OCI-LY1 (cell line): ENCODE data around the gene PSENEN.

Experiments used
- H2AFZ ChIP-seq: fragments of 200-600 bp; sonication (generic), shearing (Covaris generic); 2 replicates; pipeline ENCODE4 v1.6.0; 2014; ENCODE audit warnings: antibody characterized with exemption, mild to moderate bottlenecking, low read length
- H3F3A ChIP-seq: fragments of 200-600 bp; sonication (generic), shearing (Covaris generic); 2 replicates; pipeline ENCODE4 v1.6.0; 2014; ENCODE audit warnings: mild to moderate bottlenecking, antibody characterized with exemption, low read length, moderate library complexity; ENCODE audit not compliant: insufficient read depth
- H3K27ac ChIP-seq: fragments of 200-600 bp; sonication (generic); 2 replicates; pipeline ENCODE4 v1.5.1; 2014; ENCODE audit warnings: low read length, mixed run types, mild to moderate bottlenecking, low read depth; ENCODE audit not compliant: poor library complexity, severe bottlenecking
- H3K27me3 ChIP-seq: fragments of 200-600 bp; sonication (generic); 2 replicates; pipeline ENCODE4 v1.6.0; 2014; ENCODE audit warnings: antibody characterized with exemption, mild to moderate bottlenecking, low read length, moderate library complexity; ENCODE audit not compliant: insufficient read depth
- H3K36me3 ChIP-seq: fragments of 200-600 bp; sonication (generic); 2 replicates; pipeline ENCODE4 v1.6.1; 2014; ENCODE audit warnings: mild to moderate bottlenecking, antibody characterized with exemption, low read length, moderate library complexity, mixed read lengths; ENCODE audit not compliant: insufficient read depth
- H3K4me1 ChIP-seq: fragments of 200-600 bp; sonication (generic); 2 replicates; pipeline ENCODE4 v1.5.1; 2014; ENCODE audit warnings: mild to moderate bottlenecking, low read length, moderate library complexity; ENCODE audit not compliant: insufficient read depth, severe bottlenecking
- H3K4me2 ChIP-seq: fragments of 200-600 bp; sonication (generic), shearing (Covaris generic); 2 replicates; pipeline ENCODE4 v1.6.1; 2014; ENCODE audit warnings: low read length
- H3K4me3 ChIP-seq: fragments of 200-600 bp; sonication (generic); 2 replicates; pipeline ENCODE4 v1.5.1; 2014; ENCODE audit warnings: low read length, low read depth, mild to moderate bottlenecking, mixed read lengths; ENCODE audit not compliant: poor library complexity, severe bottlenecking
- H3K79me2 ChIP-seq: fragments of 200-600 bp; shearing (Covaris generic); 2 replicates; pipeline ENCODE4 v1.6.1; 2016; ENCODE audit warnings: mixed run types, low read length, mixed read lengths; ENCODE audit not compliant: insufficient read depth
- H3K9ac ChIP-seq: fragments of 200-600 bp; sonication (generic), shearing (Covaris generic); 2 replicates; pipeline ENCODE4 v1.6.1; 2014; ENCODE audit warnings: mild to moderate bottlenecking, low read length, mixed read lengths
- H3K9me2 ChIP-seq: fragments of 200-600 bp; sonication (generic), shearing (Covaris generic); 2 replicates; pipeline ENCODE4 v1.6.1; 2014; ENCODE audit warnings: low read depth, mild to moderate bottlenecking, low read length, mixed read lengths
- H3K9me3 ChIP-seq: fragments of 200-600 bp; shearing (Covaris generic); 2 replicates; pipeline ENCODE4 v1.6.1; 2014; ENCODE audit warnings: low read length, mixed read lengths
- H4K20me1 ChIP-seq: fragments of 200-600 bp; sonication (generic), shearing (Covaris generic); 2 replicates; pipeline ENCODE4 v1.6.0; 2016; ENCODE audit warnings: mild to moderate bottlenecking, low read length; ENCODE audit not compliant: insufficient read depth
- CTCF ChIP-seq: fragments of 200-600 bp; sonication (generic), shearing (Covaris generic); IDR thresholded peaks from 2 replicates; pipeline ENCODE4 v1.5.1; 2017; ENCODE audit warnings: mild to moderate bottlenecking, antibody characterized with exemption, low read length, moderate library complexity, mixed read lengths
- EZH2 ChIP-seq: fragments of 200-600 bp; sonication (generic), shearing (Covaris generic); IDR thresholded peaks from 2 replicates; pipeline ENCODE4 v1.8.0; 2017; ENCODE audit warnings: borderline replicate concordance, mixed run types, mild to moderate bottlenecking, antibody characterized with exemption, low read length, moderate library complexity, mixed read lengths

The PSENEN gene

GRCh38 chr19:35719402-35720162 is 25.9 kb upstream of the PSENEN start:
- H3K9ac ChIP-seq = peak overlapping the region; percentile 83; the same call in 1 of the 2 replicates

GRCh38 chr19:35720163-35720524 is 25.3 kb upstream of the PSENEN start:
- no peak overlapping the region for H3K4me3 ChIP-seq
- peaks cover 52% of the 10 kb centered on the region for H3K36me3 ChIP-seq
- H3F3A ChIP-seq = no peaks in the 10 kb centered on the region
- H3K4me2 ChIP-seq = no peak overlapping the region
- no peaks in the 10 kb centered on the region for H3K9me2 ChIP-seq
- H2AFZ ChIP-seq = no peak overlapping the region
- H3K9ac ChIP-seq = no peak overlapping the region
- H4K20me1 ChIP-seq = no peaks in the 10 kb centered on the region
- H3K27ac ChIP-seq = no peak overlapping the region
- no peaks in the 10 kb centered on the region for H3K9me3 ChIP-seq
- H3K27me3 ChIP-seq = no peaks in the 10 kb centered on the region; the same call in 1 of the 2 replicates
- peaks cover 8% of the 10 kb centered on the region for H3K79me2 ChIP-seq
- TF ChIP-seq EZH2 = no peak
- TF ChIP-seq CTCF = no peak
- peaks cover 22% of the 10 kb centered on the region for H3K4me1 ChIP-seq

More at GRCh38 chr19:35719402-35720162, 25.9 kb upstream of the PSENEN start:
- Histone ChIP-seq H3K4me3 (peak overlapping the region; percentile 77), H2AFZ (no peak overlapping the region), H3K4me2 (peak overlapping the region; percentile 84), H3K9me2 (no peaks in the 10 kb centered on the region), H3K27me3 (peaks cover 2% of the 10 kb centered on the region; the same call in 1 of the 2 replicates), H3K4me1 (peaks cover 22% of the 10 kb centered on the region), H3K36me3 (peaks cover 46% of the 10 kb centered on the region), H3F3A (no peaks in the 10 kb centered on the region), H3K27ac (no peak overlapping the region), H4K20me1 (no peaks in the 10 kb centered on the region), H3K79me2 (peaks cover 8% of the 10 kb centered on the region), H3K9me3 (no peaks in the 10 kb centered on the region)
- TF ChIP-seq CTCF (no peak), EZH2 (no peak)

- Histone ChIP-seq H3K27ac (no peak overlapping the region), H4K20me1 (no peaks in the 10 kb centered on the region), H3K4me3 (no peak overlapping the region), H3K4me1 (peaks cover 22% of the 10 kb centered on the region), H3K9me3 (no peaks in the 10 kb centered on the region), H3K9ac (no peak overlapping the region), H3K36me3 (peaks cover 57% of the 10 kb centered on the region), H3K4me2 (no peak overlapping the region), H3K79me2 (peaks cover 8% of the 10 kb centered on the region), H3K9me2 (no peaks in the 10 kb centered on the region), H3F3A (no peaks in the 10 kb centered on the region), H2AFZ (no peak overlapping the region), H3K27me3 (no peaks in the 10 kb centered on the region; the same call in 1 of the 2 replicates)
- TF ChIP-seq CTCF = no peak
- no peak for TF ChIP-seq EZH2
Observed at GRCh38 chr19:35720648-35721047, 24.8 kb upstream of the PSENEN start.
